ENCODE measurements around the gene TAF1C.

- no peak for TF ChIP-seq POLR2A (IDR thresholded peaks at IDR 0.05)
- no peak for TF ChIP-seq CTCF (IDR thresholded peaks at IDR 0.05)
Observed at GRCh38 chr16:84218176-84218823, 31.4 kb upstream of the TAF1C start.

Data from heart left ventricle (tissue), 13 donors.